GM19438 (cell line): Measurements from ENCODE around the gene MARS1.

ENCODE experiments used
- ATAC-seq: cut with Tn5 transposase; IDR thresholded peaks from one replicate; pipeline ENCODE4 v1.9.1; 2021; ENCODE audit warnings: low read depth; ENCODE audit not compliant: unreplicated experiment

The MARS1 gene

DNA sequence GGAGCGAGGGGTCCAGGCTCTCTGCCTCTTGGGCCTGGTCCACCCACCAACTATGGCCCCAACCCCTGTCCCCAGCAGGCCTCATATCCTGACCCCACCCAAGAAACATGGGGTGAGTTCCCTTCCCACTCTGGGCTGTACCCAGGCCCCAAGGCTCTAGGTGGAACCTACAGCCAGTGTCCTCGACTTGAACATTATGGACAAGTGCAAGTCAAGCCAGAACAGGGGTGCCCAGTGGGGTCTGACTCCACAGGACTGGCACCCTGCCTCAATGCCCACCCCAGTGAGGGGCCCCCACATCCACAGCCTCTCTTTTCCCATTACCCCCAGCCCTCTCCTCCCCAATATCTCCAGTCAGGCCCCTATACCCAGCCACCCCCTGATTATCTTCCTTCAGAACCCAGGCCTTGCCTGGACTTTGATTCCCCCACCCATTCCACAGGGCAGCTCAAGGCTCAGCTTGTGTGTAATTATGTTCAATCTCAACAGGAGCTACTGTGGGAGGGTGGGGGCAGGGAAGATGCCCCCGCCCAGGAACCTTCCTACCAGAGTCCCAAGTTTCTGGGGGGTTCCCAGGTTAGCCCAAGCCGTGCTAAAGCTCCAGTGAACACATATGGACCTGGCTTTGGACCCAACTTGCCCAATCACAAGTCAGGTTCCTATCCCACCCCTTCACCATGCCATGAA, 16.8 kb upstream of the MARS1 start:
- no peak for ATAC-seq

GRCh38 chr12:57471661-57472060, 16.2 kb upstream of the MARS1 start:
- ATAC-seq = no peak

GRCh38 chr12:57472391-57472790, 15.5 kb upstream of the MARS1 start:
- no peak for ATAC-seq

GRCh38 chr12:57473392-57473791, 14.5 kb upstream of the MARS1 start:
- ATAC-seq = no peak

- no peak for ATAC-seq
Measured at GRCh38 chr12:57473886-57474285, 14.0 kb upstream of the MARS1 start.

GRCh38 chr12:57474430-57474829, 13.4 kb upstream of the MARS1 start:
- no peak for ATAC-seq

DNA sequence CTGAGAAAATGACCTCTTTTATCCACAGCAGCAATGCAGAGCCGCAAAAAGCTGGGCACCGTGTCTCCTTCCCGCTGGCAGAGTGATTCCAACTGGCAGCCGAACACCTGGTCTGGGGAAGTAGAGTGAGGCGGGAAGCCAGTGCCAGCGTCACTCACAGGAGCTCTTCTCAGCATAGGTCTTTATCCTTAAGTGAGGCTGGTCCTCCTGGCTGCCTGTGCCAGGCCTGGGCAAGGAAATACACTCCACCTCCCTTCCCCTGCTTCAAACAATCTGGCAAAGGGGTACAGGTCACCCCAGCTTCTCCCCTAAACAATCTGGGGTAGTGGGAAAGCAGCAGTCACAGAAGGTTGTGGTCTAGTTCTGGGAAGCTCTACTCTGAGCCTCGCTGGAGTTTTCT, 13.0 kb upstream of the MARS1 start:
- no peak for ATAC-seq

- ATAC-seq = no peak
Measured at GRCh38 chr12:57475271-57476161, 12.4 kb upstream of the MARS1 start.

DNA sequence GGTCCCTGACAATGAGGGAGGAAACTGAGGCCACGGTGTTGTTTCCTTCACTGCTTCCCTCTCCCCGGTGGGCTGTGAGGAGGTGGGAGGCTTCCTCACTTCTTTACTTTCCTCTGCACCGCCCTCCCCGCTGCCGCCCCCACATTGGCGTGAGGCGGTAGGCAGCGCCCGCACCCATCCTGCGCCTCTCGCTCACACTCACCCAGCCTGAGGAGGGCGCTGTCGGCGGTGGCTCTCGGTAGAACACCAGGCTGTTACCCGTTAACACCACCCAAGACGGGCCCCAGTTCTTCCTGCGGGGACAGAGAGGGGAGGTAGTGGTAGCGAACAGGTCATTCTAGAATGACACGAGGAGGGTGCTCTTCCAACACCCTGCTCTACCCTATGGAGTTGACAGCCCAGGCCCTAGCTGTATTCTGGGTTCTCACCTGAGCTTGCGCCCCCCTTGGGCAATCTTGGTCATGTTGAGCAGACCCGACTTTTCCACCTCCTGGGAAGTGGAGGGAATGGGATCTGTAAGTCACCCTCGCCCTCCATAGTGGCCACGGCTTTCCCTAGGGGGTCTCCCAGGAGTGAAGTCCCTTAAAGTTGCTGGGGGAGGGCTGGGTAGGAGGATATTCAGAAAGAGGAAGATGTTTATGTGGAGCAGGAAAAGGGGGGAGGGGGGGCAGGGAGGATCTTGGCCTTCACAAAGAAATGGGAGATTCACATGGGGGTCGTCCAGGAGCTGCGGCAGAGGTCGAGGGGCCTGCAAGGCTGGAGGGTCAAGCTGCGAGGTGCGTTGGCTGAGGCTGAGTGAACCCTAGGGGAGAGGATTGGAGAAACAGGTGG, 11.5 kb upstream of the MARS1 start:
- no peak for ATAC-seq

DNA sequence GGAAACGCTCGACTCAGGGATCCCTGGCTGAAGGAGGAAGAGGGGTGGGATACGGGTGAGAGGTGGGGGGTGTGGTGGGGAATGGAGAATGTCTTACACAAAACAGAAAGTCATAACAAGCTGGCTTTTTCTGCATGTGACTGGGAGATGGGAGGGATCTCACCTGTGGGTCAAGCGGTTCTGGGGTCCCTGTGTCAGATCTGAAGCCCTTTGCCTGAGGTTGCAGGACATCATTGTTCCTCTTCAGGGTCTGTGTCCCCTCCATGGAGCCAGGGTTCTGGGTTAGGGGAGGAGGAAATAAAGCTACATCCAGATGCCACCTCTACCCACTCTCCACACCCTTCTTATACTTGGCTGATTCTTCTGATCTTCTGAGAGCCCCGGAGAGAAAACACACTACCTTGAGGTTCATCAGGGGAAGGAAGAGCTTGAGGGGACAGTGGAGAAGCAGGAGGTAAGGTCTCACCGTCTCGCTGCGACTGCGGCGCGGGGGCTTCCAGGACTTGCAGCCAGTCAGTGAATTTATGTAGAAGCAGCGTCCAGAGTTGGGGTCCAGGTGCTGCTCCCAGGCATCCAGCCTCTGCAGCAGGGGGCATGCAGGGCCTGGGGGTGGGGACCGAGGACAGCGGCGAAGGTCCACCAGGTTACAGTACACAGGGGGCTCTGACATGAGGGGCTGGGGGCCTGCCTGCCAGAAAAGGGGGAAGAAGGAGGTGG, 10.7 kb upstream of the MARS1 start:
- ATAC-seq = no peak

GRCh38 chr12:57477710-57478681, 9.9 kb upstream of the MARS1 start:
- no peak for ATAC-seq

DNA sequence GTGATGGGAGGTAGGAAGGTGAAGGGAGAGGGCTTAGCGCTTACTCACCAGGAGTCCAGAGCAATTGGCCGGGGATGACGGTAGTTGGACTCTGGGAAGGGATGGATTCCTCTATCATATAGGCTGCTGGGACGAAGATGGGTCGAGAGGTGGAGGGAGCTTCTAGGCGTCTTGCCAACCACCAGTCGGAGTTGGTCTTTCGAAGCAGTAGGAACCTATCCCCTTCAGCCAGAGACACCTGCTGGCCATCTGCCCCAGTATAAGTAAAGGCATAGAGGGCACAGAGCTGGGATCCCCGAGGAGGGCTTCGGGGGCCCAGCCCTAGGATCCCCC, 8.9 kb upstream of the MARS1 start:
- no peak for ATAC-seq

- ATAC-seq = peak; percentile 43
Measured at GRCh38 chr12:57479376-57480115, 8.3 kb upstream of the MARS1 start, which contains the start of gene ARHGAP9. TSS of gene ARHGAP9 (minus strand) at chr12:57479866. CDS start at chr12:57479406, 460 bp downstream.

DNA sequence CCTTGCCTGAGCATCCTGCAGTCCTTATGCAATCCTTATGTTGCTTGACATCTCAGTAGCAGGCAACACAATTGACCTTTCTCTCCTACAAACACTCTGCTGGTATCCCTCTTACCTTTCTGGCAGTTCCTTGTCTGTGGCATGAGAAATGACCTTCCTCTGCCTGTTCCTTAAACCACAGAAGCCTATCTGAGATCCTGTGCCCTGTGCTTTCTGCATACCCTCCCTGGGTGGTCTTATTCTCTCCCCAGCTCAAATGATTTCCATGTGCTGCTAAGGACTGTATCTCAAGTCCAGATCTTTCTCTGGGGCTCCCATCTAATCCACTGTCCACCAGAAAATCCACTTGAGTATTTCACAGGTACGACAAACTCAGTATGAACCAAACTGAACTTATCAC, 6.2 kb upstream of the MARS1 start:
- no peak for ATAC-seq

DNA sequence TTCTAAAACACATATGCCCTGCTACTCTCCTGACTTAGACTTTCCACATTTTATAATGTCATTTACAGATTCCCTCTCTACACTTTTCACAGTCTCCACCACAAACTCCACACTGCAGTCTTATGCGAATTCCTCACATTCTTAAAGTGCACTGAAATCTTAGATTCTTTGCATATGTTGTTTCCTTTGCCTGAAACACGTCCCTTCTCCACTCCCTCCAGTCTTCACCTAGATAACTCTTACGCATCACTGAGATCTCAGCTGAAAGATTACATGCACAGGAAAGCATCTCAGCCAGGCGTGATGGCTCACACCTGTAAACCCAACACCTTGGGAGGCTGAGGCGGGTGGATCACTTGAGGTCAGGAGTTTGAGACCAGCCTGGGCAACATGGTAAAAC, 4.4 kb upstream of the MARS1 start:
- no peak for ATAC-seq

- ATAC-seq = no peak
Measured at GRCh38 chr12:57485695-57486094, 2.2 kb upstream of the MARS1 start.

- no peak for ATAC-seq
Measured at GRCh38 chr12:57487055-57487596, 742 bp upstream of the MARS1 start.

DNA sequence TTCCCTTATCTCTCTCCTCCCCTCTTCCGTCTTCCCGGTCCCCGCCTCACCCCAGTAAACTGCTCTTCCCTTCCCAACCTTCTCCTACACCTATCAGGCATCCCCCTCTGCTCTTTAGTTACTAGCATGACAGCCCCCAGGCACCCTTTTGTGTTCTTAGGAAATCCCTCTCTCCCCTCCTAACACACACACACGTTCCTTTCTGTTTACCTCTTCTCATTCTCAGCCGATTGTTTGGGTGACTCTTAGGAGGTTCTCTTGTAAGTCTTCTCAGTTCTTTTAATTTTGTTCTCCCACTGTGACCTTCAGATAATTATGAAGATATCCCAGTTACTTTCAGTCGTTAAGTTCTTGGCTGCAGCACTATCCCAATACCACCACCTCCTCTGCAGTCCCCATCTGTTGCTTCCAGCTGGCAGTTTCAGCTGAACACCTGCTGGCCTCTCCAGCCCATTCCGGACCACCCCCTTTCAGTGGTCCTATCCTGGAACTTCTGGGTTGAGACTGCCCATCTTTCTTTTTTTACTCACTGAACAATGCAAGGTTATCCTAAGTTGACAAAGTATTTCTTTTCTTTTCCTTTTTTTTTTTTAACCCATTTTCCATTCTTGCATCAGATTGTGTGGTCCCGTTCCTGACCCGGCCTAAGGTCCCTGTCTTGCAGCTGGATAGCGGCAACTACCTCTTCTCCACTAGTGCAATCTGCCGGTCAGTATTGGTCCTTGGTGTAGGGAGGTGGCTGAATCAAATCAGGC, 711 bp downstream of the MARS1 start:
- ATAC-seq = no peak
